Ishikawa (cell line): Measurements from ENCODE around the gene NOL12.

Experiments used
- CREB1 ChIP-seq: IDR thresholded peaks from 2 replicates; pipeline ENCODE4 v1.6.1; 2012; ENCODE audit warnings: low read depth
- EP300 ChIP-seq: IDR thresholded peaks from 2 replicates; pipeline ENCODE4 v1.6.1; 2012; ENCODE audit warnings: borderline replicate concordance
- RAD21 ChIP-seq: IDR thresholded peaks from 2 replicates; pipeline ENCODE4 v1.6.1; 2012; ENCODE audit warnings: low read depth

- TF ChIP-seq RAD21 (no peak), CREB1 (no peak), EP300 (no peak)
Observed at GRCh38 chr22:37714634-37715033, 28.5 kb downstream of the NOL12 start.
